ENCODE results near the gene PPP1R9B.

- TF ChIP-seq GLIS3 (CRISPR knock-in tag; IDR thresholded peaks at IDR 0.05) = no peak
- TF ChIP-seq ZFP3 (CRISPR knock-in tag; IDR thresholded peaks at IDR 0.05) = no peak
- no peak for TF ChIP-seq ARNTL (CRISPR knock-in tag; IDR thresholded peaks at IDR 0.05; ENCODE audit: borderline replicate concordance, low read depth)
- no peak for TF ChIP-seq PATZ1 (CRISPR knock-in tag; IDR thresholded peaks at IDR 0.05; ENCODE audit: borderline replicate concordance)
- no peak for TF ChIP-seq TCF4 (CRISPR knock-in tag; IDR thresholded peaks at IDR 0.05; ENCODE audit: borderline replicate concordance)
- no peak for TF ChIP-seq PPARA (CRISPR knock-in tag; IDR thresholded peaks at IDR 0.05; ENCODE audit: borderline replicate concordance)
- TF ChIP-seq ZNF565 (CRISPR knock-in tag; conservative IDR thresholded peaks at IDR 0.05; ENCODE audit: low read depth) = no peak
- no peak for TF ChIP-seq ESRRG (CRISPR knock-in tag; IDR thresholded peaks at IDR 0.05)
- no peak for TF ChIP-seq ZNF70 (CRISPR knock-in tag; IDR thresholded peaks at IDR 0.05)
- no peak for TF ChIP-seq CSDC2 (CRISPR knock-in tag; IDR thresholded peaks at IDR 0.05)
- TF ChIP-seq POU6F1 (CRISPR knock-in tag; IDR thresholded peaks at IDR 0.05; ENCODE audit: borderline replicate concordance, low read depth) = no peak
Observed at GRCh38 chr17:50118828-50119218, 31.7 kb downstream of the PPP1R9B start.

Measured in SK-N-SH treated with all-trans-retinoic acid at 6 μM for 48 hours (cell line).